Testis (tissue), 3 donors: Measurements from ENCODE around the gene RASD2. TPM values are rescaled to one million over a fixed set of nuclear protein-coding genes. Genes with fewer than 3 reads are reported as not detected.

Experiments used
- DNase-seq: peaks from one replicate; pipeline ENCODE4 v3.0.0-alpha.2; 2019
- H3K27ac ChIP-seq, 2 donors: fragments of 200-600 bp; sonication (generic); one replicate each; pipeline ENCODE4 v1.5.1; 2019
- H3K27me3 ChIP-seq: fragments of 200-600 bp; sonication (generic); one replicate; pipeline ENCODE4 v1.5.1; 2019
- H3K36me3 ChIP-seq: fragments of 200-600 bp; sonication (generic); one replicate; pipeline ENCODE4 v1.5.1; 2017; ENCODE audit warnings: low read depth; ENCODE audit errors: missing control alignments
- H3K4me1 ChIP-seq: fragments of 200-600 bp; sonication (generic); one replicate; pipeline ENCODE4 v1.5.1; 2019
- H3K4me3 ChIP-seq, 2 donors: fragments of 200-600 bp; sonication (generic); one replicate each; pipeline ENCODE4 v1.5.1; 2017 to 2019
- H3K9me3 ChIP-seq: fragments of 200-600 bp; sonication (generic); one replicate; pipeline ENCODE4 v1.5.1; 2017
- POLR2A ChIP-seq: fragments of 450-650 bp; IDR thresholded peaks from one replicate; pipeline ENCODE4 v1.6.1; 2017; ENCODE audit warnings: antibody characterized with exemption, mild to moderate bottlenecking, moderate library complexity
- WGBS, 2 donors: methylation state at CpG; one replicate each; pipeline ENCODE4 v1.1.5; 2018; 5-methylcytosine and 5-hydroxymethylcytosine counted together
- intact Hi-C: fragments of 100-400 bp; cut with DNase I; formaldehyde crosslinking; loops from one replicate; pipeline ENCODE4 v1.15.1; 2023; ENCODE audit warnings: low total_unique reads
- polyA plus RNA-seq: library from polyadenylated mRNA; stranded (reverse); fragments of 350-450 nt; fragmentation: Illumina TruSeq; extraction: RNeasy Lipid Tissue Mini Kit (QIAGEN cat#74804); gene quantifications from one replicate; pipeline ENCODE4 v1.2.3, GENCODE V29; 2014; ENCODE audit warnings: low read depth, low replicate concordance; ENCODE audit not compliant: insufficient read depth
- total RNA-seq, 2 donors: library from RNA; depleted of rRNA; stranded (reverse); fragments of >200 nt; gene quantifications; one replicate each; pipeline ENCODE4 v1.2.3, GENCODE V29; 2016
- TF ChIP-seq, protein P1 (sequence below), 3 experiments: fragments of 450-650 bp in 2 of 3; fragments of 200-600 bp in 1 of 3; sonication (generic) in 1 of 3; IDR thresholded peaks; one replicate each; pipeline ENCODE4 v1.5.1; 2016 to 2019; ENCODE audit warnings: antibody characterized with exemption in 3 of 3, mild to moderate bottlenecking in 2 of 3, moderate library complexity in 1 of 3

Gene RASD2
- total and polyA plus RNA-seq, 3 donors from 2014 or later = 1.2 to 1.7 (median 1.7) TPM

DNA sequence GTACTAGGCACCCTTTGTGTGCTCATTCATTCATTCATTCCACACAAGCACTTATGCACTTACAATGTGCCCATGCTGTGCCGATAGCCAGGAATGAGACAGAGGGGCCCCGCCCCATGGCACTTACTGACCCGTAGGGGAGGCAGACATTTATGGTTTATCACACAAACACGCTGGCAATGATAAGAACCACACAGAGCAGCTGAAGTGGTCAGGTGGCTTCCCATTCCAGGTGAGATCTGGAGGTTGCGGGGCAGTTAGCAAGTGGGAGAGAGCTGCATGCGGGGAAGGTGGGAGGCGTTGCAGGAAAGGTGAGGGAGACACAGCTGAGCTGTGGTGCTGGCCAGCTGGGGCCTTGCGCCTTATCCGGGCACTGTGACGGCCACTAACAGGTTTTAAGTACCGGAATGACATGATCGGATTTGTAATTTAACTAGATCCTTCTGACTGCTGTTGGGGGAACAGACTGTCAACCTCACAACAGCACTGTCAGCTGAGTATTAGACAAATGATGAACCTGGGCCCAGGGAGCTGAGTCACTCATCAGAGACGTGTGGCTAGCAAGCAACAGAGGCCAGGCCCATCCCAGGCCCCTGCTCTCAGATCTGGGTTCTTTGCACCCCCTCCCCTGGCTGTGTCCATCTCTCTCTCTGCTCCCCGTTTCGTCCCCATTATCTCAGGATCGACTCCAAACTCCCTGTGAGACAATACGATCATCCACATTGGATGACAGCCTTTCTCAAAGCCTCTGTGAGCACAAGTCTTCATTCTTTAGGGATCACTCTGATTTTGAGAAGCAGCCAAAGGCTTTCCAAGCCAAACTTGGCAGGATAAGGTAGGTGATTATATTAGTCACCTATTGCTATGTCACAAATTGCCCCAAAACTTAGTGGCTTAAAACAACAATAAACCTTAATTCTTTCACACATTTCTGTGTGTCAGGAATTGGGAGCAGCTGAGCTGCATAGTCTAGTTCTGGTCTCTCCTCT lies 28.4 kb downstream of the RASD2 start:
- 88% methylated on average over 17 of the region's 17 CpGs for WGBS, 2 donors
- Histone ChIP-seq H3K27ac (no peak overlapping the region), H3K36me3 (no peaks in the 10 kb centered on the region), H3K9me3 (no peaks in the 10 kb centered on the region), H3K4me1 (peaks cover 5% of the 10 kb centered on the region), H3K4me3 (no peak overlapping the region), H3K27me3 (no peaks in the 10 kb centered on the region)
- intact Hi-C loops = no loop called here
- no peak for DNase-seq
- TF ChIP-seq, protein P1, sequence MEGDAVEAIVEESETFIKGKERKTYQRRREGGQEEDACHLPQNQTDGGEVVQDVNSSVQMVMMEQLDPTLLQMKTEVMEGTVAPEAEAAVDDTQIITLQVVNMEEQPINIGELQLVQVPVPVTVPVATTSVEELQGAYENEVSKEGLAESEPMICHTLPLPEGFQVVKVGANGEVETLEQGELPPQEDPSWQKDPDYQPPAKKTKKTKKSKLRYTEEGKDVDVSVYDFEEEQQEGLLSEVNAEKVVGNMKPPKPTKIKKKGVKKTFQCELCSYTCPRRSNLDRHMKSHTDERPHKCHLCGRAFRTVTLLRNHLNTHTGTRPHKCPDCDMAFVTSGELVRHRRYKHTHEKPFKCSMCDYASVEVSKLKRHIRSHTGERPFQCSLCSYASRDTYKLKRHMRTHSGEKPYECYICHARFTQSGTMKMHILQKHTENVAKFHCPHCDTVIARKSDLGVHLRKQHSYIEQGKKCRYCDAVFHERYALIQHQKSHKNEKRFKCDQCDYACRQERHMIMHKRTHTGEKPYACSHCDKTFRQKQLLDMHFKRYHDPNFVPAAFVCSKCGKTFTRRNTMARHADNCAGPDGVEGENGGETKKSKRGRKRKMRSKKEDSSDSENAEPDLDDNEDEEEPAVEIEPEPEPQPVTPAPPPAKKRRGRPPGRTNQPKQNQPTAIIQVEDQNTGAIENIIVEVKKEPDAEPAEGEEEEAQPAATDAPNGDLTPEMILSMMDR (IDR thresholded peaks at IDR 0.05) = no peak
- TF ChIP-seq POLR2A = no peak

DNA sequence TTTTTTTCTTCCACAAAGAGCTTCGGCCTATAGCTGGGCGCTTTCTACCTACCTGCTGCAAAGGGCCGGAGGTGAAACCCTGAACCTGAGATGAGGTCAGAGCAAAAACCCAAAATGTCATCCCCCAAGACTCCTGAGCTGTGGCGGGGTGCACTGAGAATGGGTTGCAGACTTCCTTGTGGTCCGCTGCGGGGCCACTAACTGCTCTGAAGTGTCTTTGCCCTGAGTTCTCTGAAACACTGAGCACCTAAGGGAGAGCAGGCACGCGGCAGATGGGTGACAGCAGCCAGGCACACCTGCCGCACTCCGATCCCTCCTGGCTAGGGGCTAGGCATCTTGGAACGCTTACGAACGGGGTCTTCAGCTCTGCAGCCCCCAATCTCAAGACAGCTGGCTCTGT lies 29.3 kb downstream of the RASD2 start:
- no peaks in the 10 kb centered on the region for H3K27me3 ChIP-seq
- H3K36me3 ChIP-seq = no peaks in the 10 kb centered on the region
- WGBS, 2 donors = 86 to 97% methylated on average over 13 of the region's 13 CpGs
- H3K27ac ChIP-seq = no peak overlapping the region
- no peak overlapping the region for H3K4me3 ChIP-seq
- H3K9me3 ChIP-seq = no peaks in the 10 kb centered on the region
- peaks cover 5% of the 10 kb centered on the region for H3K4me1 ChIP-seq
- no peak for TF ChIP-seq POLR2A
- TF ChIP-seq, protein P1 (IDR thresholded peaks at IDR 0.05) = no peak
- intact Hi-C loops = no loop called here
- DNase-seq = no peak

DNA sequence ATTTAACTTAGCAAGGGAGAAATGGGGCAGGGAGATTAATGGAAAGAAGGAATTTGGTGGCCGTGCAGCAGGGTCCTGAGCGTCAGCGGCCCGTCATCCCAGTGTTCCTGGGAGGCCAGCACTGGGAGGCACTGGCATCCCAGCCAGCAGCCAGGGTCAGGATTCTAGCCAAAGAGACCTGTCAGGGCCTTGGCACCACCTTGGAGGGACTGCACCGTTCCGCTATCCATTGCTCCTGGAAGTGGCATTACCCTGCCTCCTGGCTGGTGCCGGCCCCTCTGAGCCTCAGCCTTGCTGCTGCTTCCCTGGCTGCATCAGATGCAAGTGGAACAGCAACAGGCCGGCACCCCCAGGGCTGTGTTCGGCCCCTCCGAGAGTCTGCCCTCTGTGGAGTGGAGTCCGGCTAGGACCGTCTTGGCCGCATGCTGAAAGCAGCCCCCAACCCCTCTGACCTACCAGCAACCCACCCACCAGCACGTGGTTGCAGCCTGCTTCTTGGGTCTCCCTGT lies 30.1 kb downstream of the RASD2 start:
- TF ChIP-seq, protein P1 (IDR thresholded peaks at IDR 0.05) = no peak
- no peak for TF ChIP-seq POLR2A
- H3K9me3 ChIP-seq = no peaks in the 10 kb centered on the region
- 92% methylated on average over 7 to 13 of the region's 14 CpGs for whole genome bisulfite sequencing, 2 donors
- H3K4me3 ChIP-seq = no peak overlapping the region
- DNase-seq = no peak
- H3K27me3 ChIP-seq = no peaks in the 10 kb centered on the region
- intact Hi-C loops = no loop called here
- peaks cover 2% of the 10 kb centered on the region for H3K4me1 ChIP-seq
- H3K36me3 ChIP-seq = no peaks in the 10 kb centered on the region
- no peak overlapping the region for H3K27ac ChIP-seq

DNA sequence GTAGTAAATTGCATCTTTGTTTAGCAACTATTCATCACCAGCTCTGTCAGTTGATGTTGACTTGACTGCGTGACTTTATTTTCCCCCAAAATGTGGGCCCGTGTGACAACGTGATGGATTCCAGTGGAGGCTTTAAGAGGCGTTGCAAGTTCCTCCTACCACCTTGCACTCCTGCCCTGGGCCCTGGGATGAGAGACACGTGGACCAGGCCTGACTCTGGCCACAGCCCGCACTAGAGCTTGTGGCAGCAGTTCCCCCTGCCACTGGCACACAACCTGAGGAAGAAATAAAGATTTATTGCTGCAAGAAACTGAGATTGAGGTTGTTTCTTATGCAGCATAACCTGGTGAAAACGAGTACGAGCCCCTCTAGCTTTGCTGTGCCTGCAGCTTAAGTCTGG lies 31.9 kb downstream of the RASD2 start:
- Histone ChIP-seq H3K27me3 (no peaks in the 10 kb centered on the region), H3K4me1 (no peaks in the 10 kb centered on the region), H3K36me3 (no peaks in the 10 kb centered on the region), H3K4me3 (no peak overlapping the region), H3K27ac (no peak overlapping the region), H3K9me3 (no peaks in the 10 kb centered on the region)
- no peak for TF ChIP-seq POLR2A
- TF ChIP-seq, protein P1 (IDR thresholded peaks at IDR 0.05) = no peak
- WGBS, 2 donors = 78 to 88% methylated on average over 7 to 8 of the region's 8 CpGs
- intact Hi-C loops = no loop called here
- no peak for DNase-seq
